ENCODE data around the gene RPSA.

Gene RPSA

GRCh38 chr3:39460677-39461076, 54.2 kb downstream of the RPSA start:
- no peak for FAIRE-seq

Measured in endometrium (tissue), 2 donors.